Thoracic aorta (tissue), 2 donors: ENCODE data around the gene SLC35F6. TPM values are rescaled to one million over a fixed set of nuclear protein-coding genes. Genes with fewer than 3 reads are reported as not detected.

Experiments used
- ATAC-seq: fragments of 150-250 bp; one replicate; pipeline ENCODE4 v1.8.0; 2017; ENCODE audit warnings: low read depth; ENCODE audit not compliant: insufficient number of reproducible peaks, low FRiP score
- DNase-seq: peaks from one replicate; pipeline ENCODE4 v3.0.0-alpha.2; 2020; ENCODE audit warnings: low spot score
- H3K27ac ChIP-seq, 2 donors: fragments of 200-600 bp; sonication (generic); 1 replicate in 1 of 2; 2 replicates in 1 of 2; pipeline ENCODE4 v1.5.1; 2016; ENCODE audit warnings: mild to moderate bottlenecking in 2 of 2, moderate library complexity in 2 of 2
- H3K27me3 ChIP-seq: fragments of 200-600 bp; sonication (generic); replicated peaks from 2 replicates; pipeline ENCODE4 v1.6.0; 2016; ENCODE audit warnings: mild to moderate bottlenecking; ENCODE audit not compliant: insufficient read depth
- H3K36me3 ChIP-seq: fragments of 200-600 bp; sonication (generic); one replicate; pipeline ENCODE4 v1.5.1; 2016
- H3K4me1 ChIP-seq, 2 donors: fragments of 200-600 bp; sonication (generic); 1 replicate in 1 of 2; 2 replicates in 1 of 2; pipeline versions ENCODE4 v1.5.1 to v1.6.0; 2016; ENCODE audit warnings: low read depth in 2 of 2, mild to moderate bottlenecking in 1 of 2; ENCODE audit not compliant: control insufficient read depth in 1 of 2
- H3K4me3 ChIP-seq: fragments of 200-600 bp; sonication (generic); 2 replicates; pipeline ENCODE4 v1.5.1; 2016; ENCODE audit warnings: mild to moderate bottlenecking
- H3K9me3 ChIP-seq: fragments of 200-600 bp; sonication (generic); 2 replicates; pipeline ENCODE4 v1.5.1; 2016
- CTCF ChIP-seq: fragments of 200-600 bp; sonication (generic); IDR thresholded peaks from one replicate; pipeline ENCODE4 v1.5.1; 2019; ENCODE audit warnings: antibody characterized with exemption
- total RNA-seq, 2 donors: library from RNA; depleted of rRNA; stranded (reverse); fragments of >200 nt; gene quantifications; one replicate each; pipeline versions ENCODE4 v1.1.0 to v1.2.3, GENCODE V29; 2016

SLC35F6 gene
- total RNA-seq, 2 donors from 2014 or later = 43.7 to 44.5 TPM

GRCh38 chr2:26722328-26722727 is 41.8 kb upstream of the SLC35F6 start:
- H3K4me1 ChIP-seq = peaks cover 35 to 71% of the 10 kb centered on the region in 2 donors
- H3K9me3 ChIP-seq = no peaks in the 10 kb centered on the region
- peak overlapping the region; percentile 84 to 96 for H3K27ac ChIP-seq
- H3K36me3 ChIP-seq = peaks cover under 1% of the 10 kb centered on the region
- H3K27me3 ChIP-seq = no peaks in the 10 kb centered on the region
- DNase-seq (no peak), ATAC-seq (no peak)
- no peak overlapping the region for H3K4me3 ChIP-seq
- no peak for TF ChIP-seq CTCF

DNA sequence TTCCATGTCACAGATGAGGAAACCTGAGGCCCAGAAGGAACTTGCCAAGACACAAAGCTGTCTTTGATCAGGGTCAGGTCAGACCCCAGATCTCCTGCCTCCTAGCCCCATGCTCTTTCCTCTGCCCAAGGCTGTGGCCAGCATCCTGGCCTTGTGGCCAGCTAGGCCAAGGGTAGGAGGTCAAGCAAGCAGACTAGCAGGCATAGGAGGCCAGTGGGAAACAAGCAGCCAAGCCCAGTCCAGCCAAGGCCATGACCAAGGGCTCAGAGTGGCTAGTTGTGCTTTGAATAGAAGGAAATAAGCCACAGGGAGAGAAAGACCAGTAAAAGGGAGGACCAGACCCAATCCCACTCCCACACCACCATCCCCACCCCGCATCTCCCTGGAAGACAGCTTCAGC is 41.2 kb upstream of the SLC35F6 start:
- peaks cover 6% of the 10 kb centered on the region for H3K36me3 ChIP-seq
- H3K27ac ChIP-seq = peak overlapping the region; percentile 84 to 96
- H3K4me3 ChIP-seq = no peak overlapping the region
- H3K27me3 ChIP-seq = no peaks in the 10 kb centered on the region
- DNase-seq (no peak), ATAC-seq (no peak)
- peaks cover 35 to 71% of the 10 kb centered on the region in 2 donors for H3K4me1 ChIP-seq
- H3K9me3 ChIP-seq = no peaks in the 10 kb centered on the region
- TF ChIP-seq CTCF = no peak

DNA sequence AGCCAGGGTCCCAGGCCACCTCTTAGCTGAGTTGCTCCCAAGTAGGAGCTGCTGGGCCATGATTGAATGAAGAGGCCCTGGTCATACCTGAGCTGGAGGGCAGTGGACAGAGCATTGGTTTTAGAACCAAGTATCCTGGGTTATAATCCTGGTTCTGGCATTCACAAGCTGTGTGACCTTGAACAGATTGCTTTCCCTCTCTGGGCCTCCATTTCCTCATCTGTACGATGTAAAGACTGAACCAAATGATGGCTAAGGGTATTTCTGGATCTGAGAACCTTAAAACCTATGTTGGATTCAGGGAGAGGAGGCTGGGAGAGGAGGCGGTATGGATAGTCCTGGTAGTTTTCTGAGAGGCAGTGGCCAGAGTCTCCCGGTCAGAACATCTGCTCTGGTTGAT is 40.6 kb upstream of the SLC35F6 start:
- no peak for ATAC-seq
- H3K4me1 ChIP-seq = peaks cover 35 to 71% of the 10 kb centered on the region in 2 donors
- DNase-seq = no peak

DNA sequence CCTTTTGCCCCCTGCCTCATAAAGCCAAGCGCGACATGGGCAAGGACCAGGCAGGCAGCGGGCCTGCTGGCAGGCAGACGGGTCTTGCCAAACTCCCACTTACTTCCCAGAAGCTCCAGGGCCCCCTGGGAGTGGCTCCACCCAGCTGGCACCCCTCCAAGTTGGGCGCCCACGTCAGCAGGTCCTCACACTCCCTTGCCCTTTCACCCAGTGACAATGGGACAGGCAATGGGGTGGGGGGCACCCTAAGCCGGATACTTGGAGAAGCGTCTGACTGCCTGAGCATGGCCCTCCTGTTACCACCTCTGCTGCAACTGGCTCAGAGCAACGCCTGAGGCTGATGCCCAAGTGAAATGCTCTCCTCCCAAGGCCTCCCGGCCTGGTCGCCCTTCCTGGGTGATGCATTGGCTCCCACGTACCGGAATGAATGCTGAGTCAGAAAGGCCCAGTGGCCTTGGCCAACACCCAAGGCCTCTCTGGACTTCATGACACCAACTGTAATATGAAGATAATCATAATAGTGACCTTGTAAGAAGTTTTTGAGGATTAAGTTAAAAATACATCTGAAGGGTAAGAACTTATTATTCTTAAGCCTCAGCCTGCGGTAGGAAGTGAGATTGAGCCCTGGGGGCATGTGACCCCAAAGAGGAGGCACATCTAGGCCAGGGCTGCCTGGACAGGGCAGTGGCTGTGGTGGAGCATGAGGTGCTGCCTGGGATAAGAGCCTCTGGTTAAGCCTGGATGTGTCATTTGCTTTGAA is 39.9 kb upstream of the SLC35F6 start:
- Histone ChIP-seq H3K27me3 (no peaks in the 10 kb centered on the region), H3K4me3 (no peak overlapping the region), H3K9me3 (no peaks in the 10 kb centered on the region), H3K36me3 (peaks cover 6% of the 10 kb centered on the region), H3K27ac (peak overlapping the region; percentile 84 to 96), H3K4me1 (peaks cover 35 to 68% of the 10 kb centered on the region in 2 donors)
- ATAC-seq = peak; percentile 65
- peak; percentile 58 for DNase-seq
- no peak for TF ChIP-seq CTCF

More for the DNA sequence above, 40.6 kb upstream of the SLC35F6 start:
- Histone ChIP-seq H3K9me3 (no peaks in the 10 kb centered on the region), H3K36me3 (peaks cover 6% of the 10 kb centered on the region), H3K4me3 (no peak overlapping the region), H3K27me3 (no peaks in the 10 kb centered on the region), H3K27ac (peak overlapping the region; percentile 84 to 96)
- TF ChIP-seq CTCF = no peak

- Histone ChIP-seq H3K4me3 (no peak overlapping the region), H3K36me3 (peaks cover 6% of the 10 kb centered on the region), H3K27ac (peak overlapping the region; percentile 84 to 96), H3K27me3 (no peaks in the 10 kb centered on the region), H3K4me1 (peaks cover 35 to 61% of the 10 kb centered on the region in 2 donors), H3K9me3 (no peaks in the 10 kb centered on the region)
- no peak for TF ChIP-seq CTCF
- ATAC-seq (no peak), DNase-seq (no peak)
Observed at GRCh38 chr2:26724784-26725520, 39.1 kb upstream of the SLC35F6 start.
